ENCODE results near the gene TOM1L1.

GRCh38 chr17:54933921-54934320 lies 33.3 kb downstream of the TOM1L1 start:
- TF ChIP-seq CTCF (IDR thresholded peaks at IDR 0.05), result no peak
- no peak for TF ChIP-seq POLR2A (IDR thresholded peaks at IDR 0.05)

Measured in right lobe of liver (tissue), 4 donors.